Activated B cell treated with CpG ODN at 0.5 μM for 24 hours (primary cell): ENCODE data around the gene KIRREL3. TPM values are rescaled to one million over a fixed set of nuclear protein-coding genes. Genes with fewer than 3 reads are reported as not detected.

Source experiments
- ATAC-seq: fragments of 200-7000 bp; cut with Tn5 transposase; one replicate; pipeline ENCODE4 v1.10.0; 2021; ENCODE audit warnings: low read depth, mild to moderate bottlenecking, moderate library complexity
- CTCF ChIA-PET: fragments of 350-600 bp; sonication (Branson Sonifier 250); formaldehyde crosslinking; loops from one replicate; lab custom pipeline; 2021; ENCODE audit warnings: antibody characterized with exemption; lab: Charles Lee
- POLR2A ChIA-PET: fragments of 350-600 bp; sonication (Branson Sonifier 250); formaldehyde crosslinking; loops from one replicate; lab custom pipeline; 2021; ENCODE audit warnings: antibody characterized with exemption; lab: Charles Lee
- DNase-seq: peaks from one replicate; pipeline ENCODE4 v3.0.0; 2022
- H3K27ac Mint-ChIP-seq: one replicate; pipeline ENCODE4 v1.8.0; 2020; ENCODE audit warnings: mixed read lengths
- H3K27me3 Mint-ChIP-seq: one replicate; pipeline ENCODE4 v1.8.0; 2021; ENCODE audit warnings: mixed read lengths
- H3K36me3 Mint-ChIP-seq: one replicate; pipeline ENCODE4 v1.8.0; 2021; ENCODE audit warnings: low read depth, mixed read lengths
- H3K4me1 Mint-ChIP-seq: one replicate; pipeline ENCODE4 v1.8.0; 2021; ENCODE audit warnings: mixed read lengths
- H3K4me3 Mint-ChIP-seq: one replicate; pipeline ENCODE4 v1.8.0; 2020; ENCODE audit warnings: mild to moderate bottlenecking, mixed read lengths
- H3K9me3 Mint-ChIP-seq: one replicate; pipeline ENCODE4 v1.8.0; 2020; ENCODE audit warnings: mixed read lengths
- CTCF ChIP-seq: fragments of 200-600 bp; IDR thresholded peaks from one replicate; pipeline ENCODE4 v1.8.0; 2022; ENCODE audit warnings: antibody characterized with exemption, mild to moderate bottlenecking
- intact Hi-C: fragments of 100-400 bp; cut with micrococcal nuclease; formaldehyde crosslinking; loops from one replicate; pipeline ENCODE4 v1.15.1; 2024
- total RNA-seq: library from RNA; stranded (reverse); gene quantifications from 2 replicates; pipeline ENCODE4 v1.2.3, GENCODE V29; 2022

Gene KIRREL3
- total RNA-seq, 1 donor from 2014 or later, result not detected

GRCh38 chr11:126601550-126602215 lies 398.9 kb downstream of the KIRREL3 start:
- H3K36me3 Mint-ChIP-seq, result no peaks in the 10 kb centered on the region
- no peak for DNase-seq
- H3K4me3 Mint-ChIP-seq, result no peak overlapping the region
- H3K27ac Mint-ChIP-seq, result no peak overlapping the region
- intact Hi-C loops, result no loop called here
- ChIA-PET POLR2A (no interaction called here), CTCF (no interaction called here)
- no peak for ATAC-seq
- H3K4me1 Mint-ChIP-seq, result no peaks in the 10 kb centered on the region
- peaks cover 22% of the 10 kb centered on the region for H3K27me3 Mint-ChIP-seq
- no peaks in the 10 kb centered on the region for H3K9me3 Mint-ChIP-seq
- no peak for TF ChIP-seq CTCF

- no peak overlapping the region for H3K27ac Mint-ChIP-seq
These were observed 399.4 kb downstream of the KIRREL3 start for GRCh38 chr11:126601136-126601535.

GRCh38 chr11:126599217-126599897 lies 401.2 kb downstream of the KIRREL3 start:
- Mint-ChIP-seq H3K9me3 (no peaks in the 10 kb centered on the region), H3K27ac (no peak overlapping the region), H3K4me3 (no peak overlapping the region), H3K27me3 (peaks cover 15% of the 10 kb centered on the region), H3K4me1 (no peaks in the 10 kb centered on the region), H3K36me3 (no peaks in the 10 kb centered on the region)
- POLR2A ChIA-PET, result no interaction called here
- intact Hi-C loops, result no loop called here
- CTCF ChIA-PET, result no interaction called here
- DNase-seq, result no peak
- TF ChIP-seq CTCF, result no peak
- no peak for ATAC-seq

More at GRCh38 chr11:126601136-126601535, 399.4 kb downstream of the KIRREL3 start:
- ChIA-PET CTCF (no interaction called here), POLR2A (no interaction called here)
- peaks cover 20% of the 10 kb centered on the region for H3K27me3 Mint-ChIP-seq
- no peak for TF ChIP-seq CTCF
- H3K4me3 Mint-ChIP-seq, result no peak overlapping the region
- ATAC-seq, result no peak
- H3K36me3 Mint-ChIP-seq, result no peaks in the 10 kb centered on the region
- no peaks in the 10 kb centered on the region for H3K4me1 Mint-ChIP-seq
- DNase-seq, result no peak
- H3K9me3 Mint-ChIP-seq, result no peaks in the 10 kb centered on the region
- intact Hi-C loops, result no loop called here

- H3K4me3 Mint-ChIP-seq, result no peak overlapping the region
- intact Hi-C loops, result no loop called here
- peaks cover 11% of the 10 kb centered on the region for H3K27me3 Mint-ChIP-seq
- no peak for ATAC-seq
- no peak for TF ChIP-seq CTCF
- ChIA-PET CTCF (no interaction called here), POLR2A (no interaction called here)
- H3K36me3 Mint-ChIP-seq, result no peaks in the 10 kb centered on the region
- H3K9me3 Mint-ChIP-seq, result no peaks in the 10 kb centered on the region
- DNase-seq, result no peak
- H3K4me1 Mint-ChIP-seq, result no peaks in the 10 kb centered on the region
- H3K27ac Mint-ChIP-seq, result no peak overlapping the region
These were observed 402.0 kb downstream of the KIRREL3 start for GRCh38 chr11:126598344-126599216.

GRCh38 chr11:126597041-126597440 lies 403.5 kb downstream of the KIRREL3 start:
- TF ChIP-seq CTCF, result no peak
- no peaks in the 10 kb centered on the region for H3K4me1 Mint-ChIP-seq
- no peak overlapping the region for H3K27ac Mint-ChIP-seq
- H3K4me3 Mint-ChIP-seq, result no peak overlapping the region
- DNase-seq (no peak), ATAC-seq (no peak)
- H3K36me3 Mint-ChIP-seq, result no peaks in the 10 kb centered on the region
- H3K9me3 Mint-ChIP-seq, result no peaks in the 10 kb centered on the region
- ChIA-PET POLR2A (no interaction called here), CTCF (no interaction called here)
- intact Hi-C loops, result no loop called here
- H3K27me3 Mint-ChIP-seq, result peaks cover 11% of the 10 kb centered on the region
